ENCODE measurements around the gene IGSF3. TPM values are rescaled to one million over a fixed set of nuclear protein-coding genes. Genes with fewer than 3 reads are reported as not detected.

The IGSF3 gene
- total RNA-seq, 4 donors from 2014 or later, result 42.2 to 60.0 (median 55.4) TPM

DNA sequence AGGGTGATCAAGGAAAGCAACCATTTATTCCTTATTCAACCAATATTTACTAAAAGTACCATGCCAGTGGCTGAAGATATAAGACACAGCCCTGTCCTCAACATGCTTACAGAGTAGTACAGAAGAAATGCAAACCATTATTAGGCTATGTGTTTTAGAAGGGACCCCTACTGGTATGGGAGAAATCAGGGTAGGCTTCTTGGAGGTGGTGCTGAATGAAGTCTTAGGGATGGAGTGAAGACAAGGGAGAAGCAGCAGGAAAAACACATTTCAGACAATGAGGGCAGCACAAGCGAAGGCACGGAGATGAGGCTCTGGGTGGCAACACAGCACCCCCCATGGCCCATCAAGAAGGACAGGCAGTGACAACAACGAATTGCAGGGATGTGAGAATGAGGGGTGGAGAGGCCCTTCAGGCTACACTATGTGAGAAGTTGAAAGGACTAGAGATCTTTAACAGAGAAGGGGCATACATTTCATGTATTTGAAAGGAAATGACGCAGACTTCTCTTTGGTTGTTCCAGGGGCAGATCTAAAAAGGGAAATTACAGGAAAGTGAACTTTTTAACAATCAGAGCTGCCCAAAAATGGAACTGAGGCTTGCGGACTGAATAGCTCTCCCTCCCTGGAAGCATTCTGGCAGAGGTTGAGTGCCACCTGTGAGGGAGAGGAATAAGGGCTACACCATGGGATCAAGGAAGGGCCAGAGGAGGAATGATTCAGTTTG is 79.9 kb downstream of the IGSF3 start:
- WGBS, 2 donors, result 54 to 60% methylated on average over 5 of the region's 5 CpGs
- Histone ChIP-seq H3K36me3 (peaks cover 0 to 67% (median 0%) of the 10 kb centered on the region in 3 donors), H3K9me3 (no peaks in the 10 kb centered on the region), H3K27me3 (no peaks in the 10 kb centered on the region), H3K4me1 (peaks cover 0 to 40% (median 3%) of the 10 kb centered on the region in 3 donors), H3K27ac (no peak overlapping the region), H3K4me3 (no peak overlapping the region)
- TF ChIP-seq POLR2A (IDR thresholded peaks at IDR 0.05), result no peak
- TF ChIP-seq, protein P1, sequence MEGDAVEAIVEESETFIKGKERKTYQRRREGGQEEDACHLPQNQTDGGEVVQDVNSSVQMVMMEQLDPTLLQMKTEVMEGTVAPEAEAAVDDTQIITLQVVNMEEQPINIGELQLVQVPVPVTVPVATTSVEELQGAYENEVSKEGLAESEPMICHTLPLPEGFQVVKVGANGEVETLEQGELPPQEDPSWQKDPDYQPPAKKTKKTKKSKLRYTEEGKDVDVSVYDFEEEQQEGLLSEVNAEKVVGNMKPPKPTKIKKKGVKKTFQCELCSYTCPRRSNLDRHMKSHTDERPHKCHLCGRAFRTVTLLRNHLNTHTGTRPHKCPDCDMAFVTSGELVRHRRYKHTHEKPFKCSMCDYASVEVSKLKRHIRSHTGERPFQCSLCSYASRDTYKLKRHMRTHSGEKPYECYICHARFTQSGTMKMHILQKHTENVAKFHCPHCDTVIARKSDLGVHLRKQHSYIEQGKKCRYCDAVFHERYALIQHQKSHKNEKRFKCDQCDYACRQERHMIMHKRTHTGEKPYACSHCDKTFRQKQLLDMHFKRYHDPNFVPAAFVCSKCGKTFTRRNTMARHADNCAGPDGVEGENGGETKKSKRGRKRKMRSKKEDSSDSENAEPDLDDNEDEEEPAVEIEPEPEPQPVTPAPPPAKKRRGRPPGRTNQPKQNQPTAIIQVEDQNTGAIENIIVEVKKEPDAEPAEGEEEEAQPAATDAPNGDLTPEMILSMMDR (IDR thresholded peaks at IDR 0.05), result no peak
- intact Hi-C loops (cut with DNase I), result no loop called here
- no peak for DNase-seq

DNA sequence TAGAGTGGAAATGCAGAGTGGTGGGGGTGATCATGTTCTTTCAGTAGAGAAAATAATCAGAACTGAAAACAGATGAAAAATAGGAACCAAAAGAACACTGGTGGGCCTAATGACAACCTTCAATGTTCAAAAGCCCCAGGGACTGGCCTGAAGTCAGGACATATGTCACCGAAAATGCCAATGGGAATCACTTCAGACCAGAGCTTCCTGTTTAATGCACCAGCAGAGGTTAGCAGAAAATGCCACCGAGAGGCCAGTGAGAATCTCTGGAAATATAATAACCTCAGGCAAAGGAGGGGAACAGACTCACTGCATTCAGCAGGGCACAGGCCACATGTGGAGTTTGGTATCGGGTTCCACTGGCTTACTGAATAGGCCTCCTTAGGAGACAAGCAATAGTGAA is 80.8 kb downstream of the IGSF3 start:
- DNase-seq, result no peak
- 65 to 67% methylated on average over 3 of the region's 3 CpGs for WGBS, 2 donors
- Histone ChIP-seq H3K4me1 (peaks cover 0 to 32% (median 3%) of the 10 kb centered on the region in 3 donors), H3K27me3 (no peaks in the 10 kb centered on the region), H3K4me3 (no peak overlapping the region), H3K9me3 (no peaks in the 10 kb centered on the region), H3K36me3 (peaks cover 0 to 63% (median 0%) of the 10 kb centered on the region in 3 donors), H3K27ac (no peak overlapping the region)
- intact Hi-C loops (cut with DNase I), result no loop called here
- TF ChIP-seq POLR2A (IDR thresholded peaks at IDR 0.05), result no peak
- TF ChIP-seq, protein P1 (IDR thresholded peaks at IDR 0.05), result no peak

DNA sequence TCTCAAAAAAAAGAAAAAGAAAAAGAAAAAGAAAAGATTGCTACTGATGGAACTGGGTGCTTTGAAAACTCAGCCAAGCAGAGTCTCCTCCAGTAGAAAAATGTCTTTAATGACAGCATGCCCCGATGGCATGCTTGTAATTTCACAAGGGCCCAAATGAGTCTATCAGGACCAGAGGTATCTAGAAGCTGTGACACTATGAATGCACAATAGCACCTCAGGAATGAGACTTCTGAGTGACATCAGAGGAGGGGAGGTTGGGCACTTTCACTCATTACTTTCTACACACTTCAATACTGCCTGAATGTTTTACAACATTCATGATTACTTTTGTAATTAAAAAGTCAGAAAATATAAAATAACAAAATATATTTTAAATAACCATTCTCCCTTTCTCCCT is 81.6 kb downstream of the IGSF3 start:
- Histone ChIP-seq H3K4me3 (no peak overlapping the region), H3K27ac (no peak overlapping the region), H3K27me3 (no peaks in the 10 kb centered on the region), H3K4me1 (peaks cover 0 to 33% (median 3%) of the 10 kb centered on the region in 3 donors), H3K36me3 (peaks cover 0 to 63% (median 0%) of the 10 kb centered on the region in 3 donors), H3K9me3 (no peaks in the 10 kb centered on the region)
- DNase-seq, result no peak
- intact Hi-C loops (cut with DNase I), result no loop called here
- TF ChIP-seq, protein P1 (IDR thresholded peaks at IDR 0.05), result no peak
- no peak for TF ChIP-seq POLR2A (IDR thresholded peaks at IDR 0.05)
- 62 to 69% methylated on average over 1 of the region's 1 CpG for WGBS, 2 donors

DNA sequence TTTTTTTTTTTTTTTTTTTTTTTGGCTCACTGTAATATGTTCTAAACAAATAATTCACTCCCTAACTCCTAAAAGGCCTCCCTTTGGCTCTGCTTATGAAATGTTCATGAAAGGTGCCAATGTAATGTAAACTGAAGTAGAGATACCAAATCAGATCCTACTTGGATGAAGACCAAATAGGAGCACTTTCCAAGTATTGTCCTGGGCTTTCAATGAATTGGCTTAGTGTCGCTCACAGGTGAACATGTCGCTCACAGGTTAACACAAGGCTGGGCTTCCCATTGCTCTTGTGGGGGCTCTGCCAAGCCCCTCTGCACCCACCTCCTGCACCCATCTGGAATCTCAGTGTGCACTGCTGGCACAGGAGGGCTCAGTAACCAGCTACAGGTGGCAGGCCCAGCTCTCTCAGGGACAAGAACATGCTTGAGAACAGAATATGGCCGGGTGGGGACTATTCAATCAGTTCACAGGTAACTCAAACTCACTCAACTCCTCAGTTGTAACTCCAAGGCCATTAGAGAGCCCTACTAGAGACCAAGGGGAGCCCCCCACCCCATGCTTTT is 86.1 kb downstream of the IGSF3 start:
- intact Hi-C loops (cut with DNase I), result no loop called here
- H3K4me1 ChIP-seq, result peaks cover 0 to 8% (median 0%) of the 10 kb centered on the region in 3 donors
- 22 to 29% methylated on average over 1 to 2 of the region's 3 CpGs for WGBS, 2 donors
- DNase-seq, result no peak
- H3K27ac ChIP-seq, result no peak overlapping the region
- peaks cover 0 to 82% (median 4%) of the 10 kb centered on the region in 3 donors for H3K36me3 ChIP-seq
- H3K4me3 ChIP-seq, result no peak overlapping the region
- no peaks in the 10 kb centered on the region for H3K27me3 ChIP-seq
- H3K9me3 ChIP-seq, result no peaks in the 10 kb centered on the region
- TF ChIP-seq, protein P1 (IDR thresholded peaks at IDR 0.05), result no peak

All from esophagus squamous epithelium (tissue), 5 donors.